ENCODE results near the gene PER1. TPM values are rescaled to one million over a fixed set of nuclear protein-coding genes. Genes with fewer than 3 reads are reported as not detected.

PER1 gene
- total and polyA plus RNA-seq, 2 of the 13 experiments (the other 11 are each of a cell fraction or from before 2014, with no cell fraction given), result 2.6 to 3.6 TPM

GRCh38 chr17:8155231-8155995 lies 3.2 kb upstream of the PER1 start:
- peak overlapping the region; percentile 97 for H3K4me2 ChIP-seq (ENCODE audit: low read depth, low read length)
- no peaks in the 10 kb centered on the region for H3K27me3 ChIP-seq (ENCODE audit: control insufficient read depth in 1 of 2, insufficient read depth in 2 of 2, low read length in 2 of 2)
- 37% methylated on average over 14 of the region's 14 CpGs for WGBS (ENCODE audit: low lambda C conversion rate)
- H3K9ac ChIP-seq (ENCODE audit: insufficient read depth, low read depth, low read length), result peak overlapping the region; percentile 76
- ATAC-seq (no peak), DNase-seq (ENCODE audit: low spot score) (no peak), FAIRE-seq (no peak)
- intact Hi-C loops (cut with micrococcal nuclease; ENCODE audit: unreplicated experiment) (no loop called here), in situ Hi-C loops (cut with HindIII; ENCODE audit: extremely low pct_ligation_motif_present, low pct_unique_long_range_greater_than_20kb) (loop anchor here (5.0 kb wide), 1 partner anchor 33 kb away; the partner anchor contains the start of gene HES7)
- H3K79me2 ChIP-seq (ENCODE audit: insufficient read depth, low read length), result peaks cover 4% of the 10 kb centered on the region
- TSS peak; percentile 66 for BruUV-seq (replicated peaks)
- no peaks in the 10 kb centered on the region for H3K9me3 ChIP-seq (ENCODE audit: low read length)
- CTCF ChIA-PET (ENCODE audit: low intra/inter-chr PET ratio, low total read pairs), result no interaction called here
- POLR2A ChIA-PET, result interaction anchor here (0.7 to 2.6 kb wide), 4 partner anchors 8 to 37 kb away, joined by 4 to 16 read pairs (median 8); partner anchors contain the start of genes ALOXE3 and TMEM107
- H2AFZ ChIP-seq (ENCODE audit: low read length), result no peak overlapping the region
- no peaks in the 10 kb centered on the region for H4K20me1 ChIP-seq (ENCODE audit: insufficient read depth, low read length)
- peaks cover 66% of the 10 kb centered on the region for H3K4me1 ChIP-seq (ENCODE audit: insufficient read depth, low read length)
- H3K27ac ChIP-seq (ENCODE audit: extremely low read length, insufficient read depth, low read length), result peak overlapping the region; percentile 64
- H3K36me3 ChIP-seq (replicated peaks in 1 of 2; ENCODE audit: control insufficient read depth in 1 of 2, insufficient read depth in 2 of 2, low read length in 2 of 2), result no peaks in the 10 kb centered on the region; a peak in 1 of 5 replicates
- H3K4me3 ChIP-seq (replicated peaks in 1 of 3; ENCODE audit: insufficient read depth in 1 of 3, low read depth in 2 of 3, low read length in 3 of 3), result peak overlapping the region; percentile 58 to 70 (median 63)
- TF ChIP-seq ZFX (CRISPR knock-in tag; IDR thresholded peaks at IDR 0.05; ENCODE audit: low read depth), result peak; percentile 5; the same call in 1 of the 2 replicates
- no peak for TF ChIP-seq CAMTA2 (CRISPR knock-in tag; IDR thresholded peaks at IDR 0.05; ENCODE audit: borderline replicate concordance)

GRCh38 chr17:8154608-8155155 lies 2.5 kb upstream of the PER1 start:
- Histone ChIP-seq H4K20me1 (ENCODE audit: insufficient read depth, low read length) (no peaks in the 10 kb centered on the region), H3K9me3 (ENCODE audit: low read length) (no peaks in the 10 kb centered on the region), H3K4me2 (ENCODE audit: low read depth, low read length) (peak overlapping the region; percentile 97), H3K27ac (ENCODE audit: extremely low read length, insufficient read depth, low read length) (peak overlapping the region; percentile 91), H3K9ac (ENCODE audit: insufficient read depth, low read depth, low read length) (peak overlapping the region; percentile 76), H3K27me3 (ENCODE audit: control insufficient read depth in 1 of 2, insufficient read depth in 2 of 2, low read length in 2 of 2) (no peaks in the 10 kb centered on the region), H3K4me3 (replicated peaks in 1 of 3; ENCODE audit: insufficient read depth in 1 of 3, low read depth in 2 of 3, low read length in 3 of 3) (peak overlapping the region; percentile 58 to 70 (median 63)), H3K79me2 (ENCODE audit: insufficient read depth, low read length) (peaks cover 4% of the 10 kb centered on the region), H2AFZ (ENCODE audit: low read length) (no peak overlapping the region), H3K4me1 (ENCODE audit: insufficient read depth, low read length) (peaks cover 64% of the 10 kb centered on the region), H3K36me3 (replicated peaks in 1 of 2; ENCODE audit: control insufficient read depth in 1 of 2, insufficient read depth in 2 of 2, low read length in 2 of 2) (peaks cover 0 to 2% of the 10 kb centered on the region in 2 experiments; a peak in 2 of 5 replicates)
- no peak for ATAC-seq
- WGBS (ENCODE audit: low lambda C conversion rate), result 59% methylated on average over 11 of the region's 11 CpGs
- CTCF ChIA-PET (ENCODE audit: low intra/inter-chr PET ratio, low total read pairs), result no interaction called here
- DNase-seq (ENCODE audit: low spot score), result no peak
- POLR2A ChIA-PET, result interaction anchor here (1.2 to 2.6 kb wide), 7 partner anchors 9 to 67 kb away, joined by 3 to 42 read pairs (median 7); partner anchors contain the start of genes BORCS6 and TMEM107
- FAIRE-seq, result no peak
- BruUV-seq (replicated peaks), result no TSS peak
- in situ Hi-C loops (cut with HindIII; ENCODE audit: extremely low pct_ligation_motif_present, low pct_unique_long_range_greater_than_20kb), result loop anchor here (5.0 kb wide), 1 partner anchor 32 kb away; the partner anchor contains the start of gene HES7
- TF ChIP-seq ZBTB40 (IDR thresholded peaks at IDR 0.05) (no peak), ZBTB40 (CRISPR knock-in tag; IDR thresholded peaks at IDR 0.05) (no peak)
- intact Hi-C loops (cut with micrococcal nuclease; ENCODE audit: unreplicated experiment), result no loop called here

All from HepG2 (cell line).